GM10266 (cell line): ENCODE measurements around the gene CCDC88C.

Source experiments
- DNase-seq: peaks from one replicate; pipeline ENCODE4 v3.0.0; 2012; ENCODE audit errors: extremely low spot score
- CTCF ChIP-seq: IDR thresholded peaks from 2 replicates; pipeline ENCODE4 v1.5.1; 2012; ENCODE audit warnings: mild to moderate bottlenecking, low read depth; ENCODE audit not compliant: control insufficient read depth, insufficient read depth; ENCODE audit errors: missing control alignments

The CCDC88C gene

GRCh38 chr14:91225025-91225424 is 192.6 kb downstream of the CCDC88C start:
- TF ChIP-seq CTCF = no peak
- no peak for DNase-seq

GRCh38 chr14:91223028-91223783 is 194.4 kb downstream of the CCDC88C start:
- no peak for DNase-seq
- TF ChIP-seq CTCF = no peak
